DMS 273 treated with DMSO at 0.1 percent for 48 hours (cell line): ENCODE data around the gene ZNF653.
"Not testable (repeated sequence)": the region's sequence is repeated elsewhere in the genome, so short reads cannot be mapped to it uniquely, and the experiment has no call there.

Experiments used
- DNase-seq: peaks from one replicate; lab custom pipeline; 2025; lab: John Stamatoyannopoulos, UW

The ZNF653 gene

GRCh38 chr19:11456659-11457058 lies 49.0 kb downstream of the ZNF653 start:
- DNase-seq, result no peak

- not testable (repeated sequence) for DNase-seq
Measured at GRCh38 chr19:11455233-11455554, 50.4 kb downstream of the ZNF653 start.

DNA sequence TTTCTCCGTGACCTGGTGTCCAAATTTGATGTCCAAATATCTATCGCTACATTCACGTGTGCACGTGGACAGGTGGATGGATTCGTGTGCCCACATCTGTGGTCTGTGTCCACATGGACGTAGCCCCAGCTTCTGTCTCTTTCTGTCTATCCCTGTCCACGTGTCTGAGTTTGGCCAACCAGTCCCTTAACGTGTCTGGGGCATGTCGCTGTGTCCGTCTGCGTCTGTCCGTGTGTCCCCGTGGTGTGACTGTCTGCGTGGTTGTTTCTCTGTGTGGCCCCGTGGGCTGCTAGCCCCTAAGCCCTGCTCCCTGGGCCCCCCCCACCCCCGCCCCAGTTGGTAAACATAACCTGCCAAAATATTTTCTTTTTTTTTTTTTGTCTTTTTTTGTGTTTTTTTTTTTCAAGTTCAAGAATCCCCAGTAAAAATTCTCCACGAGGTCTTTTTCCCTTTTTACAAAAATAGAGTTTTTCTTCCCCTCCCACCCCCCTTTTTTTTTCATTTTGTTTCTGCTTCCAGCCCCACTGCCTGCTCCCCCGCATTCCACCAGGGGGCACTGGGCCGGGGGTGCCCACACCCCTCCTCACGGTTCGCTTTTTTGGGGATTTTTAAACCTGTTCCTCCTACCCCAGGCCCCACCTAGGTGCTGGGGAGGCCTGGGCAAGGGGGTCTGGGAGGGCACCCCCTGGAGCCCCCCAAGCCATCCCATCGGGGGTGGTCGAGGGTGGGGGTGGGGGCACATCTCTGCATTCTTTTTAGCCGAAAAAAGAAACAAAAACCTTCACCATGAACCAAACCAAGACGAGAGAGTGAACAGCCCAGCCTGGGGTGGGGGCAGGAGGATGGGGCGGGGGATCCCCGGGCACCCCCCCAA lies 51.9 kb downstream of the ZNF653 start:
- DNase-seq, result no peak

GRCh38 chr19:11452620-11453310 lies 52.9 kb downstream of the ZNF653 start:
- no peak for DNase-seq

DNA sequence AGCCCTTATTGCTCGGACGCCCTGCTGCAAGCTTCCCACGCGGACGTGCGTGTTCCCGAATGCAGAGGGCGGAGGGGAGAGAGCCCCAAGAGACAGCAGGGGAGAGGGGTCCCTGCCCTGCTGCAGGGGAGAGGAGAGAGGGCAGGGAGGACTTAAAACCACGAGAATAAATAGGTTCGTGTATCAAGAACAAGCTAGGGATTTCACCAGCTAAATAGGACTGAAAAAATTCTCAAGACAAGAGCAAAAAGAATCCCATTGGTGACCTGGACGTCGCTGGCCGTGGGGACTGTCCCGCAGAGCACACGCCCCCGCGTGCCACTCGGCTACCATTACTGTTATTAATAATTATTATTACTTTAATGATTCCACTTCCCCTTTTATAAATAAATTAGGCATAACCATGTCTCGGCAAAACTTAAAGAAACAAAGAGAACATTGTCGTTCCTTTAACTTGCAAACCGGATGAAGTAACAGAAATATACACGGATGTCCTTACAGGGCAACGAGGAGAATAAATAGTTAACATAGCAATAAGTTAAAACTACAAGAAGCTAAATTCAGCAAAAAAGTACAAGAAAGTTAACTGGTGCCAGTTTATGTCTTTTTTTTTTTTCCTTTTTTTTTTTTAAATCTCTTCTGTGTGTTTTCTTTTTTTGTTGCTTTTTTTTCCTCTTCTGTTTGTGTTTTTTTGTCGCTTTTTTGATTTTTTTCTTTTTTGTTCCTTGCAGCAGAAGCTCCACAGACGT lies 53.6 kb downstream of the ZNF653 start:
- DNase-seq, result no peak

GRCh38 chr19:11451327-11451870 lies 54.2 kb downstream of the ZNF653 start:
- no peak for DNase-seq

DNA sequence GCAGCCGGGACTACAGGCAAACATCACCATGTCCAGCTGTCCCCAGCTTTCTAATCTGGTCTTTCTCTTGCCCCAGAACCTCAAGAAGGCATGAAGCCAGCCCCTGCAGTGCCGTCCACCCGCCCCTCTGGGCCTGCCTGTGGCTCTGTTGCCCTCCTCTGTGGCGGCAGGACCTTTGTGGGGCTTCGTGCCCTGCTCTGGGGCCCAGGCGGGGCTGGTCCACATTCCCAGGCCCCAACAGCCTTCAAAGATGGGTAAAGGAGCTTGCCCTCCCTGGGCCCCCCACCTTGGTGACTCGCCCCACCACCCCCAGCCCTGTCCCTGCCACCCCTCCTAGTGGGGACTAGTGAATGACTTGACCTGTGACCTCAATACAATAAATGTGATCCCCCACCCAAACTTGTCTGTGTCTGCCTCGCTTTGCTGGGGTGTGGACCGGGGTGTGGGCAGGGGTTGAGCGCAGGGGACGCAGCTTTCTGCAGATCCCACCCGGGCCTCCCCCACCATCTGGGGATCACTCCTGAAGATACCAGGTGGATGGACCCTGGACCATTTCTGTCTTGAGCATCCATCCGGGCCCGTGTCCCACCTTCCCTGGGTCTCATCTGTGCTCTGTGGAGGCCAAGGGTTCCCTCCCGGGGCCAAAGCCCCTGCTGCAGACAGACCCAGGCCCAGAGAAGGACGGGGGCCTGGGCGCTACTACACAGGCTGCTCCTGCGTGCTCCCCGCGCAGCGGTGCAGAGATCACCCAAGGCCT lies 54.9 kb downstream of the ZNF653 start:
- no peak for DNase-seq

- DNase-seq, result no peak
Measured at GRCh38 chr19:11448923-11449554, 56.6 kb downstream of the ZNF653 start.

DNA sequence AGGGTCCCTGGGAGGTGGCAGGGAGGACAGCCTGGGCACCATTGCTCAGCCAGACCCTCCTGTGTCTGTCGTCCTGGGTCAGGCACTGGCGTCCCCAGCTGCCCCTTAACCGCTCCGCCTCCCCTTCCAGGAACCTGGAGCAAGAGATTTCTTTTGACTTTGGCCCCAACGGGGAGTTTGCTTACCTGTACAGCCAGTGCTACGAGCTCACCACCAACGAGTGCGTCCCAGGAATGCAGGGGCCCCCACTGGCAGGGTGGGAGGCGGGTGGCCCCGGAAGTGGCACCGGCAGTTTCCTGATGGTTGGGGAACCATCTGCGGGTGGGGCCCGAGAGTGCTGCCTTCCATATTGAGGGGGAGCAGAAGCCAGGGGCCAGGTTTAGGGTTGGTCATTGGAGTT lies 57.2 kb downstream of the ZNF653 start:
- no peak for DNase-seq

- DNase-seq, result no peak
Measured at GRCh38 chr19:11447347-11448262, 58.0 kb downstream of the ZNF653 start.

DNA sequence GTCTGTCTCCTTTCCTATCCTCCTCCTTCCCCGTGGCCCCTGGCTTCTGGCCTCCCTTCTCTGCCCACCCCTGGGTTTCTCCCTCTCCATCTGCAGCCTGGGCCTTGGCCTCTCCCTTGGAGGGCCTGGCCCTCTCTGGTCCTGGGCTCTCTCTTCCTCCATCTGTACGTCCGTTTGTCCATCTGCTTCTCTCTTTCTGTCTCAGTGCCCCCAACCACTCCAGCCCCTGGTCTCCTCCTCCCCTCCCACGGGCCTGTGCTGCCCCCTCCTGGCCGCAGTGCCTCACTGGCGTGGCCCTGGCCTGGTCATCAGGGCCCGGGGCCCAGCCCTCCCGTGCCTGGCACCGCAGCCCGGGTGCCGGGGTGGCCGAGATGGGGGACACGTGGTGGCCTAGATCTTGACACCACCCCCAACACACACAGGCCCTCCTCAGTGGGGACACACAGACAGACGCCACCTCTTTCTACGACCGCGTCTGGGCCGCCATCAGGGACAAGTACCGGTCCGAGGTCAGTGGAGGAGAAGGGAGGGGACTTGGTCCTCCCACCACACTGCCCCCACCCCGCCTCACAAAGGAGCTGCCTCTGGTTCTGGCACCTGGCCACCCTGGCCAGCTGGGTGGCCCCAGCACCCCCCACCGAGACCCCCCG lies 58.9 kb downstream of the ZNF653 start:
- no peak for DNase-seq

DNA sequence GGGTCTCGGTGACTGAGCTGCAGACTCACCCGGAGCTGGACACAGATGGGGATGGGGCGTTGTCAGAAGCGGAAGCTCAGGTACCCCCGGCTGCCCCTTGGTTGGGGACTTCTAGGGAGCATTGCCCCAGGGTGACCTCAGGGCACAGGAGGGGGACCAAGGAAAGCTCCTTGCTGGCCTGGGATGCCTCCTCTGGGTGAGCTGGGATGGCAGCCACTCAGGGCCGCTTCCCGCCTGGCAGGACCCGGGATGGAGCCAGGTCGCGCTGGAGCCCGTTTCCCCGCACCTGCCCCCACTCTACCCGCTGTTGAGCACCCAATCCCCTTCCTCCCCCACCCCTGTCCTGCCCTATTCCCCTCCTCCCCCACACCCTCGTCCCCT lies 59.4 kb downstream of the ZNF653 start:
- no peak for DNase-seq

DNA sequence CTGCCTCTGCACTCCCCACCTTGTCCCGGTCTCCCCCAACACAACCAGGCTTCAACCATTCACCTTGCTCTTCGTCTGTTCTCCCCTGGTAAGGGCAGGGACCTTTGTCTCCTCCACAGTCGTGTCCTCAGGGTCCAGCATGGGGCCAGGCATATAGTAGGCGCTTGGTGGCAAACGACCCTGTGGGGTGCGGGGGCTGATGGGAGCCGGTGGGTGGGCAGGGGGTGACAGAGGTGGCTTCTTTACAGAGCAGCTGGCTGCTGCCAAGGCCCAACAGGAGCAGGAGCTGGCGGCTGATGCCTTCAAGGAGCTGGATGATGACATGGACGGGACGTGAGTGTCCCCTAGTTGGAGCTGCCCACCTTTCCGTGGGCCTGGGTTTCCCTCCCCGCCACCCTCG lies 60.5 kb downstream of the ZNF653 start:
- no peak for DNase-seq

DNA sequence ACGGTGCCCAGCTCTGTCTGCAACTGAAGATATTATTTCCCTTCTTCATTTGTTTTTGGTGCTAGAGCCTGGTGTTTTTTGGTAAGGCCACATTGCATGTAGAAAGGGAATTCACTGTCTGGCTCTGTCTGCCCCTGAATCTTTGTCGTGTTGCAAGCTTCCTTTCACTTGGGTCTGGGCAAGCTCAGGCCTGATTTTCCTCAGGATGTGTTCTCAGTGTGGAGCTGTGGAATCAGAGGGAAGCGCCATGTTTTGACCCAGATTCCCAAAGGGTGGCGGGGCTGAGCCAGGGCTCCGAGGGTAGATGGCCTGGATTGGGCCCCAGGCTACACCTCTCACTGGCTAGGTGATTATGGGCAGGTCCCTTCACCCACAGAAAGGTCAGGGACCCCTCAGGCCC lies 61.6 kb downstream of the ZNF653 start:
- no peak for DNase-seq

GRCh38 chr19:11437955-11438354 lies 67.7 kb downstream of the ZNF653 start:
- DNase-seq, result no peak

DNA sequence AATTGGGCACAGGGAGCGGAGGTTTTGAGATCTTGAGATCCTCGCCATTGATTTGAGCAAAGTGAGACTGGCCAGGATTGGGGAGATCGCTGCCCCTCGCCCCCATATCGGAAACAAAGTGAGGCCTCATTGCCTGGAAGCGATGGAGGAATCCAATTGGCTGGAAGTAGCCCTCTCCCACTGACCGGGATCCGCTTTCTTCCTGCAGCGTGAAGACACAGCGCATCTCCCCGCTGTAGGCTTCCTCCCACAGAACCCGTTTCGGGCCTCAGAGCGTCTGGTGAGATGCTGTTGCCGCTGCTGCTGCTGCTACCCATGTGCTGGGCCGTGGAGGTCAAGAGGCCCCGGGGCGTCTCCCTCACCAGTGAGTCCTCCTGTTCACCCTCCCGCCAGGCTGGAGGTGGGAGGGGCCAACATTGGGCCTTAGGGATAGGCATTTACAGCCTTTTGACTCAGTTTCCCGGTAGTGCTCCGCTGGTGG lies 69.8 kb downstream of the ZNF653 start:
- no peak for DNase-seq

- peak; percentile 99 for DNase-seq
Measured at GRCh38 chr19:11435057-11435832, 70.4 kb downstream of the ZNF653 start, which contains the start of the genes ODAD3 and PRKCSH. Gene ODAD3 (minus strand): TSS chr19:11435121. CDS start chr19:11435016, 105 bp downstream. Gene PRKCSH (plus strand): TSS chr19:11435635. CDS start chr19:11436118, 483 bp downstream.

DNA sequence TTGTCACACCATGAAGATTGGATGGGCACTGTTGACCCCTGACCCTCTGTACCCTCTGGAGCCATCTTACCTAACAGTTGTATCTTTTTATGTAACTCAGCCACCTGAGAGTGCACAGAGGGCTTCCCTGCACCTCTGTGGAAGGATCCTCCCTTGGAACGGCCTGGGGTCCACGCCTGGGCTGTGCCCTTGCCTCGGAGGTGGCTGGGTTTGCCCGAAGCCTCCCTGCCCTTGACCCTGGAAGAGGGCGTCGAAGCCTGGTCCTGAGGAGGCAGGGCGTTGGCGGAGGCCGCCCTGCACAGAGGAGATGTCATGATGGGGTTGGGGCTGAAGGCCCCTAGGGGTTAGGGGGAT lies 71.0 kb downstream of the ZNF653 start:
- DNase-seq, result no peak

DNA sequence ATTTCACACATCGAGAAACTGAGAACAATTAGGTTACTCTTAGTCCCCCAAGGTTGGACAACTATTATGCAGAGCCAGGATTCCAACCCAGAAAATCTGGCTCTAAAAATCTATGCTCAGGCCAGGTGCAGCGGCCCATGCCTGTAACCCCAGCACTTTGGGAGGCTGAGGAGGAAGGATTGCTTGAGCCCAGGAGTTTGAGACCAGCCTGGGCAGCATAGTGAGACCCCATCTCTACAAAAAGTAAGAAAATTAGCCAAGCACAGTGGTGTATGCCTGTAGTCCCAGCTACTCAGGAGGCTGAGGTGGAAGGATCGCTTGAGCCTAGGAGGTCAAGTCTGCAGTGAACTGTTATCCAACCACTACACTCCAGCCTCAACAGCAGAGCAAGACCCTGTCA lies 72.1 kb downstream of the ZNF653 start:
- not testable (repeated sequence) for DNase-seq
